ENCODE data around the gene AGAP1.

The AGAP1 gene

GRCh38 chr2:235534678-235535422 is 41.0 kb downstream of the AGAP1 start:
- FAIRE-seq, result no peak

GRCh38 chr2:235535423-235536130 is 41.7 kb downstream of the AGAP1 start:
- FAIRE-seq (no peak), DNase-seq (ENCODE audit: insufficient read length, low spot score) (no peak)
- TF ChIP-seq SPI1 (IDR thresholded peaks at IDR 0.05; ENCODE audit: low read depth, low read length) (no peak), PAX5 (IDR thresholded peaks at IDR 0.05; ENCODE audit: insufficient read depth, low read length, severe bottlenecking) (no peak), TAF1 (IDR thresholded peaks at IDR 0.05; ENCODE audit: low read depth, low read length) (no peak), POLR2A (IDR thresholded peaks at IDR 0.05; ENCODE audit: low read depth, low read length) (no peak), POU2F2 (IDR thresholded peaks at IDR 0.05; ENCODE audit: low read depth, low read length) (no peak)

More at GRCh38 chr2:235534678-235535422, 41.0 kb downstream of the AGAP1 start:
- no peak for DNase-seq (ENCODE audit: insufficient read length, low spot score)
- TF ChIP-seq TAF1 (IDR thresholded peaks at IDR 0.05; ENCODE audit: low read depth, low read length), result no peak
- TF ChIP-seq PAX5 (IDR thresholded peaks at IDR 0.05; ENCODE audit: insufficient read depth, low read length, severe bottlenecking), result no peak
- no peak for TF ChIP-seq POLR2A (IDR thresholded peaks at IDR 0.05; ENCODE audit: low read depth, low read length)
- no peak for TF ChIP-seq SPI1 (IDR thresholded peaks at IDR 0.05; ENCODE audit: low read depth, low read length)
- no peak for TF ChIP-seq POLR2AphosphoS5 (IDR thresholded peaks at IDR 0.05; ENCODE audit: low read depth, low read length)
- no peak for TF ChIP-seq POU2F2 (IDR thresholded peaks at IDR 0.05; ENCODE audit: low read depth, low read length)

DNA sequence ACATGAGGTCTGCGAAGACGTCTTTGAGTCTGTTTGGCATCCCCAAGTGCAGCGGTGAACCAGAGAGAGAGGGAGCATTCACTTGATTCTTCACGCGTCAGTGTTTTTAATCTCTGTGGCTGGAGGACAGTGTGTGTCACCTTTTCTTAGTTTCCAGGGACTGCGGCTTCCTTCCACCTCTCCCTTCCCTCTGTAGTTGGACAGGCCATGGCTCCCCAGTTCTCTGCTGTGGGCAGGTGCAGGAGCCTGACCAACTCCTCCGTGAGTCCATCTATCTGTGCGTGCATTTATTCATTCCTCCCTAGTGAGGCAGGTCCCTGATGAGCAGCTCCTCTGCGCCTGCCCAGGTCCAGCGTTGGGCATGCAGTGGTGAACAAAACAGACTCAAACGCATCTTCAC is 42.9 kb downstream of the AGAP1 start:
- no peak for DNase-seq (ENCODE audit: insufficient read length, low spot score)
- TF ChIP-seq PAX5 (IDR thresholded peaks at IDR 0.05; ENCODE audit: insufficient read depth, low read length, severe bottlenecking) (no peak), POU2F2 (IDR thresholded peaks at IDR 0.05; ENCODE audit: low read depth, low read length) (no peak), POLR2AphosphoS5 (IDR thresholded peaks at IDR 0.05; ENCODE audit: low read depth, low read length) (no peak), TAF1 (IDR thresholded peaks at IDR 0.05; ENCODE audit: low read depth, low read length) (no peak), POLR2A (IDR thresholded peaks at IDR 0.05; ENCODE audit: low read depth, low read length) (no peak), SPI1 (IDR thresholded peaks at IDR 0.05; ENCODE audit: low read depth, low read length) (no peak)
- FAIRE-seq, result no peak

- FAIRE-seq (no peak), DNase-seq (ENCODE audit: insufficient read length, low spot score) (no peak)
- TF ChIP-seq SPI1 (IDR thresholded peaks at IDR 0.05; ENCODE audit: low read depth, low read length) (no peak), POLR2AphosphoS5 (IDR thresholded peaks at IDR 0.05; ENCODE audit: low read depth, low read length) (no peak), POU2F2 (IDR thresholded peaks at IDR 0.05; ENCODE audit: low read depth, low read length) (no peak), PAX5 (IDR thresholded peaks at IDR 0.05; ENCODE audit: insufficient read depth, low read length, severe bottlenecking) (no peak), TAF1 (IDR thresholded peaks at IDR 0.05; ENCODE audit: low read depth, low read length) (no peak), POLR2A (IDR thresholded peaks at IDR 0.05; ENCODE audit: low read depth, low read length) (no peak)
Measured at GRCh38 chr2:235537186-235537585, 43.3 kb downstream of the AGAP1 start.

DNA sequence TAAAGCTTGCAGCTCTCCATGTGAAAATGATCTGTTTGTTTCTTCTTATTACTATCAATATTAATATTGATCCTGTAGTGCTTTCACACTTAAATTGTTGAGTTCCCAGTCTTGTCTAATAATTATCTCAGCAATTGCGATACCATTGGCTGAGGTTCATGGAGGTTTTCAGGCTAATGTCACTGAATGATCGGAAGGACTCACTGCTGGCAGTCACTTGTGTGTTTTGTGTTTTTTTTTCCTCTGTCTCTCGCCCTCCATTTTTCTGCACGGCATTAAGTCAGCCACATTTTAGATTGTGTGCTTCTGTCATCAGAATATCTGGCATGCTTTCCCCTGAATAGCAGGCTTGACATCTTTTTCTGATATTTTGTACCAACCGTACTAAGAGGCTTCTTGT is 43.7 kb downstream of the AGAP1 start:
- no peak for FAIRE-seq
- no peak for TF ChIP-seq POLR2AphosphoS5 (IDR thresholded peaks at IDR 0.05; ENCODE audit: low read depth, low read length)
- no peak for TF ChIP-seq TAF1 (IDR thresholded peaks at IDR 0.05; ENCODE audit: low read depth, low read length)
- TF ChIP-seq PAX5 (IDR thresholded peaks at IDR 0.05; ENCODE audit: insufficient read depth, low read length, severe bottlenecking), result no peak
- TF ChIP-seq POU2F2 (IDR thresholded peaks at IDR 0.05; ENCODE audit: low read depth, low read length), result no peak
- TF ChIP-seq SPI1 (IDR thresholded peaks at IDR 0.05; ENCODE audit: low read depth, low read length), result no peak
- TF ChIP-seq POLR2A (IDR thresholded peaks at IDR 0.05; ENCODE audit: low read depth, low read length), result no peak
- no peak for DNase-seq (ENCODE audit: insufficient read length, low spot score)

DNA sequence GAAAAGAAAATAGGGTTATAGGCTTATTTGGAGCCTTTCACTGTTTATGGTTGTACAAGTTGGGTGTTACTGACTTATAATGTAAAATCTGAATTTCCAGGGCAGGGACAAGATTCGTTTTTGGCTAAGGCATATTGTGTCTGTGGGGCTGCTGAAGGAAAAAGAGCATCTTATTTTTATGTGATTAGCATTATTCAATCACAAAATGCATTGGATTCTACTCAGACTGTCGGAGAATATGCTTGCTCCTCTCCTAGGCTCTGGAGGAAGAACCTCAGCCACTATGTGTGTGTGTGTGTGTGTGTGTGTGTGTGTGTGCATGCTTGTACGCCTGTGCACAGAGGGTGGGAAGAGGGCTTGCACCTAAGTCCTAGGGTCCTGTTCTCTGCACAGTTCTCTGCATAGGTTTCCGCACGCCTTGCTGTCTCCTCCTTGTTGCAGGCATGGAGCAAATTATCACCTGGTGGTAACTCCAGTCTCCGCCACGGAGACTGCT is 44.3 kb downstream of the AGAP1 start:
- DNase-seq (ENCODE audit: insufficient read length, low spot score), result no peak
- TF ChIP-seq POLR2A (IDR thresholded peaks at IDR 0.05; ENCODE audit: low read depth, low read length) (no peak), SPI1 (IDR thresholded peaks at IDR 0.05; ENCODE audit: low read depth, low read length) (no peak)
- FAIRE-seq, result no peak

DNA sequence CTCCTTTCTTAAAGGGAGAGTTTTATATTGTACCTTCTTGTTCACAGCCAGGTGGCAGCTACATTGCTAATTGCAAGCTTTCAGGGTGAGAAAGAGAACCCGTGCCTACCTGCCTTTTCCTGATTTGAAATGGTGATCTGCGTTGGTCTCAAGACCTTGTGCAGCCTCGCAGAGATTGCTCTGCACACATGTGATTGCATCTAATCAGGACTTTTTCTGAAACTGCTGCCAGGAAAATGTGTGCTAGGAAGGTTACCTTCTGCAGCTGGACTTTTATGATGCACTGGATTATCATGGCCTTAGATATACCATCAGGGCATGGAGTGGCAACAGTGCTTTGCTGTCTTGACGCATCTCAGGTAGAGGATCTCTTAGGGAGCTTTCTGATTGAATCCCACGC is 45.1 kb downstream of the AGAP1 start:
- TF ChIP-seq POU2F2 (IDR thresholded peaks at IDR 0.05; ENCODE audit: low read depth, low read length) (no peak), SPI1 (IDR thresholded peaks at IDR 0.05; ENCODE audit: low read depth, low read length) (no peak), TAF1 (IDR thresholded peaks at IDR 0.05; ENCODE audit: low read depth, low read length) (no peak), POLR2A (IDR thresholded peaks at IDR 0.05; ENCODE audit: low read depth, low read length) (no peak), PAX5 (IDR thresholded peaks at IDR 0.05; ENCODE audit: insufficient read depth, low read length, severe bottlenecking) (no peak), POLR2AphosphoS5 (IDR thresholded peaks at IDR 0.05; ENCODE audit: low read depth, low read length) (no peak)
- FAIRE-seq (no peak), DNase-seq (ENCODE audit: insufficient read length, low spot score) (no peak)

- no peak for DNase-seq (ENCODE audit: insufficient read length, low spot score)
- no peak for FAIRE-seq
- TF ChIP-seq PAX5 (IDR thresholded peaks at IDR 0.05; ENCODE audit: insufficient read depth, low read length, severe bottlenecking) (no peak), SPI1 (IDR thresholded peaks at IDR 0.05; ENCODE audit: low read depth, low read length) (no peak), POLR2A (IDR thresholded peaks at IDR 0.05; ENCODE audit: low read depth, low read length) (no peak), POLR2AphosphoS5 (IDR thresholded peaks at IDR 0.05; ENCODE audit: low read depth, low read length) (no peak), TAF1 (IDR thresholded peaks at IDR 0.05; ENCODE audit: low read depth, low read length) (no peak), POU2F2 (IDR thresholded peaks at IDR 0.05; ENCODE audit: low read depth, low read length) (no peak)
Measured at GRCh38 chr2:235539773-235540172, 45.9 kb downstream of the AGAP1 start.

DNA sequence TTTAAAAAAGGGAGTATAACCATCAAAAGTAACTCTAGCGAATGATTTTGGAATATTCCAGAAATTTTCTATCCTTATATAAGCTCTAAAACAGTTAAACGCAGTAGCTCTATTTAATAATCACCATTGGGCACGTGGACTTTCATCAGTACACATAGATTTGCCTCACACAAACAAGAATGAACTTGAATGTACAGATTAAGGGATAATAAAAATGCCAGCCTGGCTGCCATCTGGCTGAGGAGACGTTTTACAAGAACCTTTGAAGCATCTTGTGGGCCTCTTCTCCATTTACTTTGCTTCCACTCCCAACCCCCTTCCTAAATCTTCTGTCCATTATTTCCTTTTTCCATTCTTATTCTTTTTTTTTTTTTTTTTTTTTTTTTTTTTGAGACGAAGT is 47.2 kb downstream of the AGAP1 start:
- TF ChIP-seq POU2F2 (IDR thresholded peaks at IDR 0.05; ENCODE audit: low read depth, low read length) (no peak), PAX5 (IDR thresholded peaks at IDR 0.05; ENCODE audit: insufficient read depth, low read length, severe bottlenecking) (no peak), SPI1 (IDR thresholded peaks at IDR 0.05; ENCODE audit: low read depth, low read length) (no peak), POLR2A (IDR thresholded peaks at IDR 0.05; ENCODE audit: low read depth, low read length) (no peak), POLR2AphosphoS5 (IDR thresholded peaks at IDR 0.05; ENCODE audit: low read depth, low read length) (no peak), TAF1 (IDR thresholded peaks at IDR 0.05; ENCODE audit: low read depth, low read length) (no peak)
- DNase-seq (ENCODE audit: insufficient read length, low spot score) (no peak), FAIRE-seq (no peak)
